HK-2 (cell line): ENCODE data around the gene ZNF653.
"Not testable (repeated sequence)": the region's sequence is repeated elsewhere in the genome, so short reads cannot be mapped to it uniquely, and the experiment has no call there.

Source experiments
- DNase-seq: peaks from one replicate; pipeline ENCODE4 v3.0.0-alpha.2; 2018; ENCODE audit not compliant: unreplicated experiment

The ZNF653 gene

GRCh38 chr19:11481534-11482383 is 23.9 kb downstream of the ZNF653 start:
- peak; percentile 93 for DNase-seq

- no peak for DNase-seq
Observed at GRCh38 chr19:11480715-11481533, 24.7 kb downstream of the ZNF653 start, which contains the start of gene ELAVL3. Gene ELAVL3 (minus strand): TSS chr19:11481046. CDS start chr19:11480608, 438 bp downstream.

DNA sequence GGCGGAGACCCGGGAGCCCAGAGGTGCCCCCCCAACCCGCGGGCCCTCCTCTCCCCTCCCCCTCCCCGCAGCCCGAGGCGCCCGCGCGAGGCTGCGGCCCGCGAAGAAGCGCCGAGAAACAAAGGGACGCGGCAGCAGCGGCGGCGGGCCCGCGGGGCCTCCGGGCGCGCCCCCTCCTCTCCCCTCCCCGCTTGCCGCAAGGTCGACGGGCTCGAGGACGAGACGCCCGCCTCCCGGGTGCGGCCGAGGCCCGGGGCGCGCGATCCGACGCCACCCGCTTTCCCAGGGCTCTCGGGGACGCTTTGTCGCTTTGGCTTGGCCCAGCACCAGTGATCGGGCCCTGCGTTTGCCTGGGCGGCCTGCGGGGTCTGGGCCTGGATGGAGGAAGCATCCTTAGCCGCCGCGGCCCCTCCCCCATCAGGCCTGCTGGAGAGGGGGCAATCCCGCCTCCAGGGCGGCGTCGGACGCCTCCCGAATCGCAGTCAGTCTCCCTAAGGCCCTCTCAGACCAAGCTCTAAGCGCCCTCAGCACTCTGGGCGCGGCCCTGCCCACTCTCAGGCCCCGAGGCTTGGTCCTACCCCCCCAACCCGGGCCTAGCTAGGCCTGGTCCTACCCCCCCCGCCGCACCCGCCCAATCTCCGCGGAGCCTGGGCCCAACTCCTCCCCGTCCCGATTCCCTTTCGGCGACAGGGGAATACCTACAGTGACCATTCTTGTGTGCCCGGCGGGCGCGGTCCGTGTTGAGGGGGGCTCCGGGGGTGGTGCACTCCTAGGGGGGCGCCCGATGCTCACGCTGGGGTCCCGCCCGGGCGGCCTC is 25.5 kb downstream of the ZNF653 start:
- no peak for DNase-seq

DNA sequence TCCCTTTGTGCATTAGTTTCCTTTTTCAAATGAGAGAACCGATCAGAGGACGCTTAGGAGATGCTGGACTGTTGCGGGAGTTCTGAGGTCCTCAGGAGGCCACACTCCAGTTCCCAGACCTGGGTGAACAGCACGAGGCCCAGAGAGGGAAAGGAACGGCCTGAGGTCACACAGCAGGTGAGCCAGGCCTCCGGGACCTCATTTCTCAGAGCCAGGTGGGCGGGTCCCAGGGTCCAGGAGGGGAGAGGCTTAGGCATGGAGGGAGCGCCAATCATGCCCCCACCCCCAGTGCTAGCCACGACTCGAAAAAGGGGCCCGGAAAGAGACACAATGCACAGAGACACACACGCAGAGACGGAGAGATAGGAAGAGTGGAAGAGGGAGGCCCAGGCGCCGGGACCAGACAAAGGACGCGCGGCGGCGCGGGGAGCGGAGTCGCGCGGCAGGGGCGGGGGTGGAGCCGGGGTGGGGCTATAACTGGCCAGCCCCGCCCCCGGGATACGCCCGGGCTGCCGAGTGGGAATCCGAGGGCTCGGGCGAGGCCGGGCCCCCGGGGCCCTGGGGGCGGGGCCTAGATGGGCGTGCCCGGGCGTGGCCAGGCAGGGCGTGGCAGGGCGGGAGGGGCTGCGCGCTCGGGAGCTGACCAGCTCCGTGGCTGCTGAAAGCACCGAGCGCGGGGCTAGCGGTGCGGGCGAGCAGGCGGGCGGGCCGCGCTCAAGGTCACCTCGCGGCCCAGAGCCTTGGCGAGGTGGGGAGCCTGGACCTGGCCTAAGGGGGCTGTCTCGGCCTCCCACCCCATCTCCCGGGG is 26.3 kb downstream of the ZNF653 start:
- DNase-seq = no peak

GRCh38 chr19:11478167-11479089 is 27.2 kb downstream of the ZNF653 start:
- no peak for DNase-seq

GRCh38 chr19:11475861-11476260 is 29.8 kb downstream of the ZNF653 start:
- no peak for DNase-seq

GRCh38 chr19:11475343-11475742 is 30.3 kb downstream of the ZNF653 start:
- DNase-seq = not testable (repeated sequence)

- no peak for DNase-seq
Observed at GRCh38 chr19:11473725-11474124, 31.9 kb downstream of the ZNF653 start.

DNA sequence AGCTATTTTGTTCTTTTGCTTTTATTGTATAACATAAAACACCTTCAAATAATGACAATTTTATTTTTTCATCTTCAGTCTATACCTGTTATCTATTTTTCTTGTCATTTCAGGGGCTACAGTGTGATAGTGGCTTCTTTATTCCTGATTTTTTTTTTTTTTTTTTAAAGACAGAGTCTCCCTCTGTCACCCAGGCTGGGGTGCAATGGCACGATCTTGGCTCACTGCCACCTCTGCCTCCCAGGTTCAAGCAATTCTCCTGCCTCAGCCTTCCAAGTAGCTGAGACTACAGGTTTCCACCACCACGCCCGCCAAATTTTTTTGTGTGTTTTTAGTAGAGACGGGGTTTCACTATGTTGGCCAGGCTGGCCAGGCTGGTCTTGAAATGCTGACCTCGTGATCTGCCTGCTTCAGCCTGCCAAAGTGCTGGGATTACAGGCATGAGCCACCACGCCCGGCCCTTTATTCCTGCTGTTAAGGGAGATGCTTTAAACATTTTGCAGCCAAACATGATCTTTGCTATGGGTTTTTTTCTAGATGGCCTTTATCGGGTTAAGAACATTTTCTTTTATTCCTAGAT is 37.3 kb downstream of the ZNF653 start:
- not testable (repeated sequence) for DNase-seq

GRCh38 chr19:11465600-11465999 is 40.0 kb downstream of the ZNF653 start:
- no peak for DNase-seq

DNA sequence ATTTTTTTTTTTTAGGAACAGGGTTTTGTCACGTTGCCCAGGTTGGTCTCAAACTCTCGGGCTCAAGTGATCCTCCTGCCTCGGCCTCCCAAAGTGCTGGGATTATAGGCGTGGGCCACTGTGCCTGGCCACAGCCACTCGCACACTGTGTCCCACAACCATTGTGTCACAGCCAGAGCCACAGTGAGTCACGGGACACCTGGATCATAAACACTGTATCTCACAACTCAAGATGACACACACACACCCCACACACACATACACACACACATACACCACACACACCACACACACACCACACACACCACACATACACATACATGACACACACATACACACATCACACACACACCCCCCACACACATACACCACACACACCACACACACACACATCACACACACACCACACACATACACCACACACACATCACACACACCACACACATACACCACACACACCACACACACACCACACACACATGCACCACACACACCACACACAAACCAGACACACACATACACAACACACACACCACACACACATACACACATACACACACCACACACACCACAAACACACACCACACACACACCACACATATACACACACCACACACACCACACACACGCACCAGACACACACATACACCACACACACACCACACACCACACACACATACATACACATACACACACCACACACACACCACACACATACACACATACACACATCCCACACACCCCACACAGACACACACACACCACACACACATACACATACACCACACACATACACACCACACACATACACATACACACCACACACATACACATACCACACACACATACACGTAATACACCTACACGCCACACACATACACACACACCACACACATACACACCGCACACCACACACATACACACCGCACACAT is 41.0 kb downstream of the ZNF653 start:
- no peak for DNase-seq

DNA sequence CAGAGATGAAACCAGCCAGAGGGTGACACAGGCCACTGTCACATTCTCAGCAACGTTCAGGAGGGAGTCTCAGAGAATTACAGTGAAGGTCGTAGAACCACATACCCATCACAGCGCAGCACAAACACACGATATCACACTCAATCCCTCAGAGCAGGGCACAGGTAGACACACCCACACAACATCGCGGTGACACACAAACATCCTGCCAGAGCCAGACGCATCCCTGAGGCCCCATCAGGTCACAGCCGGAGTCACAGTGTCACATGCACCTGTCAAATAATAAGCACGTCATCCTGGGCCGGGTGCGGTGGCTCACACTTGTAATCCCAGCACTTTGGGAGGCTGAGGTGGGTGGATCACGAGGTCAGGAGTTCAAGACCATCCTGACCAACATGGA is 42.2 kb downstream of the ZNF653 start:
- DNase-seq = no peak

DNA sequence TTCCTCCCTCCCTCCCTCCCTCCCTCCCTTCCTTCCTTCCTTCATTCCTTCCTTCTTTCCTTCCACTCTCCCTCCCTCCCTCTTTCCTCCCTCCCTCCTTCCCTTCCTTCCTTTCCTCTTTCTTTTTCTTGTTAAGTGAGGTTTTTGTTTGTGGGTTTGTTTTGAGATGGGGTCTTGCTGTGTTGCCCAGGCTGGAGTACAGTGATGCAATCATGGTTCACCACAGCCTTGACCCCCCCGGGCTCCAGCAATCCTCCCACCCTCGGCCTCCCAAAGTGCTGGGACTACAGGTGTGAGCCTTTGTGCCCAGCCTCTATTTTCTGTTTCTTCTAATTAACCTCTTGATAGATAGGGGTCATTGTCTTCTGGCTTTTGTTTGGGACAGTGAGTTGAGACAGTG is 44.2 kb downstream of the ZNF653 start:
- DNase-seq = no peak

DNA sequence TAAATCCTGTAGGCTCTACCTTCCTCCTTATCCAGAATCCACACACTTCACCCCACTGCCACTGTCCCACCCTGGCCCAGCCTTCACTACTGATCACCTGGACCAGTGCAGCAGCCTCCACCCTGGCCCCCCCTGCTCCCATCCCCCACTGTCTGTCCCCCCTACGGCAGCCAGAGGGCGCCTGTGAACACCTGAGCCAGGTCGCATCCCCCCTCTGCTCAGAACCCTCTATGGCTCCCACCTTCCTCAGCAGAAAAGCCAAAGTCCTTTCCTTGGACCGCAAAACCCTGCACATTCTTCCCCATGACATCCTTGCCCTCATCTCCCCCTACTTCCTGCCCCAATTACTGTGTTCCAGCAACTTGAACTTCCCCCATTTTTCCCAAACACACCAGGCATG is 45.4 kb downstream of the ZNF653 start:
- no peak for DNase-seq

DNA sequence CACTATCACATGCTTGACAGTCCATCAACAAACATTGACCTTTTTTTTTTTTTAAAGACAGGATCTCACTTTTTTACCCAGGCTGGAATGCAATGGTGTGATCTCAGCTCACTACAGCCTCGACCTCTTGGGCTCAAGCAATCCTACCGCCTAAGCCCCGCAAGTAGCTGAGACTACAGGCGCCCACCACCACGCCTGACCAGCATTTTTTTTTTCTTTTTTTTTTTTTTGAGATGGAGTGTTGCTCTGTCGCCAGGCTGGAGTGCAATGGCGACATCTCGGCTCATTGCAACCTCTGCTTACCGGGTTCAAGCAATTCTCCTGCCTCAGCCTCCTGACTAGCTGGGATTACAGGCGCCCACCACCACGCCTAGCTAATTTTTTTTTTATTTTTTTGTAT is 46.7 kb downstream of the ZNF653 start:
- DNase-seq = not testable (repeated sequence)

DNA sequence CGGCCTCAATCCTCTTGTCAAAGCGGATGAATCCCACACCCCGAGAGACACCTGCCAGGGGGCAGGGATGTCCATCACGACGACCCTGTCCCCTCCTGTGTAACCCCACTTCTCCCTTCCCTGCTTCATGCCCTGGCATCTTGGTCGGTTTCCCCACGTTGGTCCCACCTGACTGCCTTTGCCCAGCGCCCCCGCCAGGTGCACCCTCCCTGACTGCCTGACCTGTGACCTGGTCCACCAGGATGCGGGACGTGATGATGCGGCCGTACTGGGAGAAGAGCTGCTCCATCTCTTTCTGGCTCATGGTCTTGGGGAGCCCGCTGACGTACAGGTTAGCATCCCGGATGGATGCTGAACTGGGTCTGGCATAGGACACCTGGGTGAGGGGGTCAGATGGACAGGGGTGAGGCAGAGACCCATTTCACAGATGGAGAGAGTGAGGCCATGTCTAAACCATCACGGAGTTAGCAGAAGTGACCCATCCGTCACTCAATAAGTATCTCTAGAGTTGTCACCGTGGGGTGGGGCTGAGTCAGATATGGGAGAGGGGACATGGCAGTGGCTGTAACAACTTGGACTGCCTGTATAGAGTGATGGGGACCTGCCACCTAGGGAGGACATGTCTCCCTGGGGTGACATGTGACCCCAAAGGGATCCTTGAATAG is 47.3 kb downstream of the ZNF653 start:
- no peak for DNase-seq

DNA sequence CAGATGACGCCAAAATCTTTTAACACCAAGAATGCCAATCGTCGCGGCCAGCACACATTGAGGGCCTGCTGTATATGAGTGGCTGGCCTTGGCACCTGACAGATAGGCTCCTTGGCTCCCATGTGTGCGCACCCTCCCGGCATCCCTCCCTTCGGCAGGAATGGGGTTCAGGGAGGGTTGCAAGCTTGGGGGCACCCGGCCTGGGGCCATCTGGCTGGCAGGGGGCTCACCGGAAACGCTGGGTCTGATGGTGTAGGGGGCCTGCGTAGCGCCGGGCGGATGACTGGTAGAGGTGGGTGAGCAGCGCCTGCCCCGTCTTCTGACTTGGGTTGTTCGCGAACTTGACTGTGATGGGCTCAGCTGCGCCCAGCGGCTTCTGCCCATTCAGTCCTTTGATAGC is 47.8 kb downstream of the ZNF653 start:
- no peak for DNase-seq

DNA sequence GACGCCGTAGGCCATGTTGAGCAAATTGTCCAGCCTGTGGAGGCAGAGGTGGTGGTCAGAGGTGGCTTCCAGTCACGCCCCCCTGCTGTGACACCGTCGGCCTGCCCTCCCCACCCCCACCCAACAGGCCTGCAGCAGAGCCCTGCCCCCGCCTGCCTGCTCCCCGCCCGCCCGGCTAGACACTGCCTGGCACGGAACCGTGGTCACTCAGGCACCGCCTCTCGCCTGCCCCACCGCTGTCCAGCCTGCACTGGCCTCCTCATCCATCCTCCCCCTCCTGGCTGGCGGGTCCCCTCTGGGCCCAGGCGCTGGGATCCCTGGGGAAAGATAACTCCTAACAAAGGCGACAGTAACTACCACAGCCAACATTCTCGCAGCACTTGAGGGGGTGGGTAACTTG is 48.5 kb downstream of the ZNF653 start:
- DNase-seq = no peak
